NT2/D1 (cell line): ENCODE measurements around the gene CIROP.

Experiments used
- SUZ12 ChIP-seq: IDR thresholded peaks from 2 replicates; pipeline ENCODE4 v1.6.1; 2011; ENCODE audit not compliant: insufficient read length, insufficient read depth; ENCODE audit errors: extremely low read depth
- YY1 ChIP-seq: IDR thresholded peaks from 2 replicates; pipeline ENCODE4 v1.6.1; 2011; ENCODE audit not compliant: insufficient read length, insufficient read depth

GRCh38 chr14:23062002-23062401, 42.8 kb downstream of the CIROP start:
- no peak for TF ChIP-seq YY1
- TF ChIP-seq SUZ12 = no peak
